GM18505 (cell line): ENCODE measurements around the gene UTF1.

ENCODE experiments used
- ATAC-seq: cut with Tn5 transposase; IDR thresholded peaks from one replicate; pipeline ENCODE4 v1.9.1; 2021; ENCODE audit not compliant: unreplicated experiment
- POLR2A ChIP-seq: IDR thresholded peaks from 4 replicates; pipeline ENCODE4 v1.6.1; 2011; ENCODE audit warnings: borderline replicate concordance; ENCODE audit not compliant: insufficient read depth, insufficient read length; ENCODE audit errors: extremely low read depth

The UTF1 gene

GRCh38 chr10:133230044-133230361, at the start of gene UTF1:
TSS of gene UTF1 (plus strand) at chr10:133230217. CDS start at chr10:133230289, 72 bp downstream.
- TF ChIP-seq POLR2A: no peak
- no peak for ATAC-seq

GRCh38 chr10:133180965-133181639, 48.9 kb upstream of the UTF1 start:
- TF ChIP-seq POLR2A: no peak
- ATAC-seq: no peak

GRCh38 chr10:133182190-133182589, 47.8 kb upstream of the UTF1 start:
- ATAC-seq: no peak
- no peak for TF ChIP-seq POLR2A

GRCh38 chr10:133182791-133183645, 47.0 kb upstream of the UTF1 start:
- no peak for TF ChIP-seq POLR2A
- no peak for ATAC-seq

GRCh38 chr10:133183646-133184378, 46.2 kb upstream of the UTF1 start:
- TF ChIP-seq POLR2A: no peak
- ATAC-seq: no peak

GRCh38 chr10:133184591-133185244, 45.3 kb upstream of the UTF1 start:
- TF ChIP-seq POLR2A: no peak
- ATAC-seq: no peak

GRCh38 chr10:133185421-133185820, 44.6 kb upstream of the UTF1 start:
- ATAC-seq: no peak

GRCh38 chr10:133185916-133186315, 44.1 kb upstream of the UTF1 start:
- ATAC-seq: no peak

More at GRCh38 chr10:133185421-133185820, 44.6 kb upstream of the UTF1 start:
- TF ChIP-seq POLR2A: no peak

GRCh38 chr10:133186416-133187090, 43.5 kb upstream of the UTF1 start:
- no peak for ATAC-seq
- no peak for TF ChIP-seq POLR2A

More at GRCh38 chr10:133185916-133186315, 44.1 kb upstream of the UTF1 start:
- no peak for TF ChIP-seq POLR2A

- no peak for ATAC-seq
- TF ChIP-seq POLR2A: no peak
Observed at GRCh38 chr10:133187091-133187905, 42.7 kb upstream of the UTF1 start.

GRCh38 chr10:133187906-133188681, 41.9 kb upstream of the UTF1 start:
- no peak for TF ChIP-seq POLR2A
- no peak for ATAC-seq
